Neural cell (in vitro differentiated cells): ENCODE measurements around the gene CEACAM18. TPM values are rescaled to one million over a fixed set of nuclear protein-coding genes. Genes with fewer than 3 reads are reported as not detected.

ENCODE experiments used
- H2AFZ ChIP-seq: fragments of 200-600, 300-800 bp; sonication (generic), shearing (Covaris generic); 2 replicates; pipeline ENCODE4 v1.6.0; 2014; ENCODE audit warnings: low read depth, mild to moderate bottlenecking, antibody characterized with exemption, low read length, moderate library complexity
- H3F3A ChIP-seq: fragments of 200-600 bp; shearing (Covaris generic); 2 replicates; pipeline ENCODE4 v1.6.1; 2016; ENCODE audit warnings: mild to moderate bottlenecking, moderate library complexity, mixed read lengths, antibody characterized with exemption, low read length; ENCODE audit not compliant: insufficient read depth, poor library complexity, severe bottlenecking
- H3K27ac ChIP-seq: fragments of 200-600, 300-800 bp; sonication (generic), shearing (Covaris generic); 2 replicates; pipeline ENCODE4 v1.5.1; 2014; ENCODE audit warnings: mild to moderate bottlenecking, low read length, moderate library complexity
- H3K27me3 ChIP-seq: fragments of 300-800, 200-600 bp; sonication (generic), shearing (Covaris generic); 2 replicates; pipeline ENCODE4 v1.6.0; 2014; ENCODE audit warnings: mild to moderate bottlenecking, low read depth, low read length, moderate library complexity; ENCODE audit not compliant: insufficient read depth
- H3K36me3 ChIP-seq: fragments of 300-800, 200-600 bp; sonication (generic), shearing (Covaris generic); 2 replicates; pipeline ENCODE4 v1.5.1; 2014; ENCODE audit warnings: mild to moderate bottlenecking, antibody characterized with exemption, low read length, moderate library complexity; ENCODE audit not compliant: insufficient read depth
- H3K4me2 ChIP-seq: fragments of 300-800, 200-600 bp; sonication (generic), shearing (Covaris generic); 2 replicates; pipeline ENCODE4 v1.6.0; 2014; ENCODE audit warnings: mild to moderate bottlenecking, low read length
- H3K4me3 ChIP-seq: fragments of 300-800, 200-600 bp; sonication (generic), shearing (Covaris generic); 2 replicates; pipeline ENCODE4 v1.5.1; 2014; ENCODE audit warnings: mild to moderate bottlenecking, low read length, moderate library complexity
- H3K79me2 ChIP-seq: fragments of 200-600 bp; shearing (Covaris generic); replicated peaks from 2 replicates; pipeline ENCODE4 v1.6.0; 2014; ENCODE audit warnings: mild to moderate bottlenecking, low read length, moderate library complexity; ENCODE audit not compliant: insufficient read depth
- H3K9ac ChIP-seq: fragments of 300-800, 200-600 bp; sonication (generic), shearing (Covaris generic); 2 replicates; pipeline ENCODE4 v1.6.1; 2016; ENCODE audit warnings: mild to moderate bottlenecking, low read length, mixed read lengths
- H3K9me2 ChIP-seq: fragments of 200-600 bp; shearing (Covaris generic); 2 replicates; pipeline ENCODE4 v1.6.1; 2016; ENCODE audit warnings: mild to moderate bottlenecking, low read length, mixed read lengths; ENCODE audit not compliant: insufficient read depth
- H3K9me3 ChIP-seq: fragments of 200-600, 300-800 bp; sonication (generic), shearing (Covaris generic); 2 replicates; pipeline ENCODE4 v1.6.1; 2016; ENCODE audit warnings: mild to moderate bottlenecking, mixed run types, low read length, moderate library complexity, mixed read lengths
- H4K20me1 ChIP-seq: fragments of 200-600 bp; shearing (Covaris generic); 2 replicates; pipeline ENCODE4 v1.6.1; 2016; ENCODE audit warnings: mild to moderate bottlenecking, mixed run types; ENCODE audit not compliant: insufficient read depth
- EP300 ChIP-seq: fragments of 450-650 bp; conservative IDR thresholded peaks from 2 replicates; pipeline ENCODE4 v1.6.1; 2014; ENCODE audit warnings: antibody characterized with exemption, mild to moderate bottlenecking, moderate library complexity; ENCODE audit not compliant: poor library complexity, severe bottlenecking
- EZH2 ChIP-seq: fragments of 200-600, 300-800 bp; shearing (Covaris generic), sonication (generic); IDR thresholded peaks from 2 replicates; pipeline ENCODE4 v1.6.1; 2014; ENCODE audit warnings: antibody characterized with exemption, low read length, borderline replicate concordance, mild to moderate bottlenecking; ENCODE audit not compliant: insufficient read depth, poor library complexity, severe bottlenecking
- MXI1 ChIP-seq: fragments of 450-650 bp; conservative IDR thresholded peaks from 2 replicates; pipeline ENCODE4 v1.6.1; 2014; ENCODE audit warnings: antibody characterized with exemption, mild to moderate bottlenecking; ENCODE audit not compliant: poor library complexity, severe bottlenecking
- POLR2AphosphoS5 ChIP-seq: IDR thresholded peaks from 2 replicates; pipeline ENCODE4 v1.6.1; 2012
- RAD21 ChIP-seq: fragments of 450-650 bp; conservative IDR thresholded peaks from 2 replicates; pipeline ENCODE4 v1.6.1; 2014; ENCODE audit warnings: antibody characterized with exemption, mild to moderate bottlenecking, moderate library complexity
- SMC3 ChIP-seq: fragments of 450-650 bp; conservative IDR thresholded peaks from 2 replicates; pipeline ENCODE4 v1.6.1; 2014; ENCODE audit warnings: antibody characterized with exemption, mild to moderate bottlenecking, moderate library complexity; ENCODE audit not compliant: poor library complexity
- TAF1 ChIP-seq: IDR thresholded peaks from 2 replicates; pipeline ENCODE4 v1.6.1; 2012; ENCODE audit warnings: low read depth
- polyA plus RNA-seq: library from polyadenylated mRNA; depleted of rRNA; stranded (reverse); fragments of >200 nt; gene quantifications from 2 replicates; pipeline ENCODE4 v1.2.3, GENCODE V29; 2014
- TF ChIP-seq, protein P1 (sequence below): IDR thresholded peaks from 2 replicates; pipeline ENCODE4 v1.6.1; 2012; ENCODE audit warnings: borderline replicate concordance
- TF ChIP-seq, protein P2 (sequence below): fragments of 450-650 bp; IDR thresholded peaks from 2 replicates; pipeline ENCODE4 v1.5.1; 2014; ENCODE audit warnings: antibody characterized with exemption, mild to moderate bottlenecking, moderate library complexity; ENCODE audit not compliant: poor library complexity, severe bottlenecking

The CEACAM18 gene
- polyA plus RNA-seq, 1 donor from 2014 or later, result not detected

DNA sequence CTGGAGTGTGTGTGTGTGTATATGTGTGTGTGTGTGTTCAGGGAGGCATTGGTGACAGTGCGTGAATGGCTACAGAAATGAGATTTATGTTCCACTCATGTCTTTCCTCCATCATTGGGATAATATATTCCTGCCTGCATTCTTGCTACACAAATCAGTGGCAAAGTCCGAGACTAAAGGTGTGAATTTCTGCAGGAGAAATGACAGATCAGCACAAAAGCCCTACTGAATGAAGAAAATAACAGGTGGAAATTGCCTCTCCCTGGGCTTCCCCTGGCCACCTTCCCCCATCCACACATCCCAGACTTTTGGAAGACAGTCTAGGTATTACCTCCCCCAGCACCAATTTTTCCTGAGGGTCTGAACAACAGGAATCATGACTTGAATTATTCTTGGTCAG lies 43.0 kb downstream of the CEACAM18 start:
- H3K27me3 ChIP-seq, result no peaks in the 10 kb centered on the region
- no peaks in the 10 kb centered on the region for H4K20me1 ChIP-seq
- no peaks in the 10 kb centered on the region for H3K9me3 ChIP-seq
- H3K9ac ChIP-seq, result no peak overlapping the region
- H3K4me3 ChIP-seq, result no peak overlapping the region
- H3K79me2 ChIP-seq, result no peaks in the 10 kb centered on the region
- H3K36me3 ChIP-seq, result no peaks in the 10 kb centered on the region
- no peak overlapping the region for H3K27ac ChIP-seq
- TF ChIP-seq, protein P1, sequence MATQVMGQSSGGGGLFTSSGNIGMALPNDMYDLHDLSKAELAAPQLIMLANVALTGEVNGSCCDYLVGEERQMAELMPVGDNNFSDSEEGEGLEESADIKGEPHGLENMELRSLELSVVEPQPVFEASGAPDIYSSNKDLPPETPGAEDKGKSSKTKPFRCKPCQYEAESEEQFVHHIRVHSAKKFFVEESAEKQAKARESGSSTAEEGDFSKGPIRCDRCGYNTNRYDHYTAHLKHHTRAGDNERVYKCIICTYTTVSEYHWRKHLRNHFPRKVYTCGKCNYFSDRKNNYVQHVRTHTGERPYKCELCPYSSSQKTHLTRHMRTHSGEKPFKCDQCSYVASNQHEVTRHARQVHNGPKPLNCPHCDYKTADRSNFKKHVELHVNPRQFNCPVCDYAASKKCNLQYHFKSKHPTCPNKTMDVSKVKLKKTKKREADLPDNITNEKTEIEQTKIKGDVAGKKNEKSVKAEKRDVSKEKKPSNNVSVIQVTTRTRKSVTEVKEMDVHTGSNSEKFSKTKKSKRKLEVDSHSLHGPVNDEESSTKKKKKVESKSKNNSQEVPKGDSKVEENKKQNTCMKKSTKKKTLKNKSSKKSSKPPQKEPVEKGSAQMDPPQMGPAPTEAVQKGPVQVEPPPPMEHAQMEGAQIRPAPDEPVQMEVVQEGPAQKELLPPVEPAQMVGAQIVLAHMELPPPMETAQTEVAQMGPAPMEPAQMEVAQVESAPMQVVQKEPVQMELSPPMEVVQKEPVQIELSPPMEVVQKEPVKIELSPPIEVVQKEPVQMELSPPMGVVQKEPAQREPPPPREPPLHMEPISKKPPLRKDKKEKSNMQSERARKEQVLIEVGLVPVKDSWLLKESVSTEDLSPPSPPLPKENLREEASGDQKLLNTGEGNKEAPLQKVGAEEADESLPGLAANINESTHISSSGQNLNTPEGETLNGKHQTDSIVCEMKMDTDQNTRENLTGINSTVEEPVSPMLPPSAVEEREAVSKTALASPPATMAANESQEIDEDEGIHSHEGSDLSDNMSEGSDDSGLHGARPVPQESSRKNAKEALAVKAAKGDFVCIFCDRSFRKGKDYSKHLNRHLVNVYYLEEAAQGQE, result no peak
- no peak for TF ChIP-seq POLR2AphosphoS5
- no peak for TF ChIP-seq EZH2
- no peak for TF ChIP-seq SMC3
- TF ChIP-seq TAF1, result no peak
- TF ChIP-seq MXI1, result no peak
- TF ChIP-seq, protein P2, sequence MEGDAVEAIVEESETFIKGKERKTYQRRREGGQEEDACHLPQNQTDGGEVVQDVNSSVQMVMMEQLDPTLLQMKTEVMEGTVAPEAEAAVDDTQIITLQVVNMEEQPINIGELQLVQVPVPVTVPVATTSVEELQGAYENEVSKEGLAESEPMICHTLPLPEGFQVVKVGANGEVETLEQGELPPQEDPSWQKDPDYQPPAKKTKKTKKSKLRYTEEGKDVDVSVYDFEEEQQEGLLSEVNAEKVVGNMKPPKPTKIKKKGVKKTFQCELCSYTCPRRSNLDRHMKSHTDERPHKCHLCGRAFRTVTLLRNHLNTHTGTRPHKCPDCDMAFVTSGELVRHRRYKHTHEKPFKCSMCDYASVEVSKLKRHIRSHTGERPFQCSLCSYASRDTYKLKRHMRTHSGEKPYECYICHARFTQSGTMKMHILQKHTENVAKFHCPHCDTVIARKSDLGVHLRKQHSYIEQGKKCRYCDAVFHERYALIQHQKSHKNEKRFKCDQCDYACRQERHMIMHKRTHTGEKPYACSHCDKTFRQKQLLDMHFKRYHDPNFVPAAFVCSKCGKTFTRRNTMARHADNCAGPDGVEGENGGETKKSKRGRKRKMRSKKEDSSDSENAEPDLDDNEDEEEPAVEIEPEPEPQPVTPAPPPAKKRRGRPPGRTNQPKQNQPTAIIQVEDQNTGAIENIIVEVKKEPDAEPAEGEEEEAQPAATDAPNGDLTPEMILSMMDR, result no peak
- no peak for TF ChIP-seq RAD21
- H3F3A ChIP-seq, result no peaks in the 10 kb centered on the region
- no peak overlapping the region for H3K4me2 ChIP-seq
- no peaks in the 10 kb centered on the region for H3K9me2 ChIP-seq
- no peak overlapping the region for H2AFZ ChIP-seq

DNA sequence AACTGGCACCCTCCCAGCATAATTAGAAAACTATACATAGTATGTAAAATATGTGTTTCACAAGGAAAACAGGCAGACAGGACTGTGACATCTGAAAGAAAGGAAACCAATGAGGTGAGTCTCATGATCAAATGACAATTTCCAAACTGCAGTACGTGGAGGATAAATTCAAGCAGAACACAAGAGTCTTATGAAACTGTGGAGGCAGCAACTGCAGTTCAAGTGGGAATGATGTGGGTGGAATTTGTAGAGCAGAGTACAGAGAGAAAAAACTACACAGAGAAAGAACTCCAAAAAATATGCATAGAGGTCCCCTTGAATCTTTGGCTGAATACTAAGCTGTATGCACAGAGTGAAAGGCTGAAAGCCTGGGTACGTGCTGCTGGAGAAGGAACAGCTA lies 43.4 kb downstream of the CEACAM18 start:
- no peak overlapping the region for H3K4me3 ChIP-seq
- H3K4me2 ChIP-seq, result no peak overlapping the region
- no peaks in the 10 kb centered on the region for H4K20me1 ChIP-seq
- no peaks in the 10 kb centered on the region for H3F3A ChIP-seq
- no peaks in the 10 kb centered on the region for H3K27me3 ChIP-seq
- no peaks in the 10 kb centered on the region for H3K9me3 ChIP-seq
- H3K27ac ChIP-seq, result no peak overlapping the region
- no peak for TF ChIP-seq TAF1
- no peak for TF ChIP-seq EZH2
- TF ChIP-seq, protein P2, result no peak
- no peak for TF ChIP-seq POLR2AphosphoS5
- TF ChIP-seq EP300, result no peak
- TF ChIP-seq, protein P1, result no peak
- TF ChIP-seq SMC3, result no peak
- H3K9me2 ChIP-seq, result no peaks in the 10 kb centered on the region
- H3K79me2 ChIP-seq, result no peaks in the 10 kb centered on the region
- H3K36me3 ChIP-seq, result no peaks in the 10 kb centered on the region
- H2AFZ ChIP-seq, result no peak overlapping the region
- no peak overlapping the region for H3K9ac ChIP-seq
